Esophagus squamous epithelium (tissue), 5 donors: ENCODE data around the gene FRK. TPM values are rescaled to one million over a fixed set of nuclear protein-coding genes. Genes with fewer than 3 reads are reported as not detected.

Experiments used
- DNase-seq: peaks from one replicate; lab custom pipeline; 2025; lab: John Stamatoyannopoulos, UW
- H3K27ac ChIP-seq, 4 donors: fragments of 200-600 bp; sonication (generic); one replicate each; pipeline ENCODE4 v1.5.1; 2016 to 2019; ENCODE audit warnings: mild to moderate bottlenecking in 1 of 4
- H3K27me3 ChIP-seq, 4 donors: fragments of 200-600 bp; sonication (generic); 1 replicate in 3 of 4; 2 replicates in 1 of 4; pipeline versions ENCODE4 v1.5.1 to v1.6.0; 2017 to 2021; ENCODE audit warnings: antibody characterized with exemption in 1 of 4
- H3K36me3 ChIP-seq, 3 donors: fragments of 200-600 bp; sonication (generic); one replicate each; pipeline ENCODE4 v1.5.1; 2016 to 2019
- H3K4me1 ChIP-seq, 3 donors: fragments of 200-600 bp; sonication (generic); one replicate each; pipeline ENCODE4 v1.5.1; 2017 to 2019
- H3K4me3 ChIP-seq, 4 donors: fragments of 200-600 bp; sonication (generic); 1 replicate in 3 of 4; 2 replicates in 1 of 4; pipeline ENCODE4 v1.5.1; 2016 to 2019; ENCODE audit warnings: mild to moderate bottlenecking in 2 of 4, moderate library complexity in 1 of 4
- H3K9me3 ChIP-seq, 3 donors: fragments of 200-600 bp; sonication (generic); one replicate each; pipeline ENCODE4 v1.5.1; 2016 to 2019
- POLR2A ChIP-seq, 4 donors: fragments of 450-650 bp; IDR thresholded peaks; one replicate each; pipeline ENCODE4 v1.6.1; 2017; ENCODE audit warnings: antibody characterized with exemption in 4 of 4, mild to moderate bottlenecking in 4 of 4, moderate library complexity in 3 of 4
- WGBS, 2 donors: methylation state at CpG; one replicate each; pipeline ENCODE4 v1.1.5; 2018; 5-methylcytosine and 5-hydroxymethylcytosine counted together
- intact Hi-C: fragments of 100-400 bp; cut with DNase I; formaldehyde crosslinking; loops from one replicate; pipeline ENCODE4 v1.15.0; 2022
- total RNA-seq, 4 donors: library from RNA; depleted of rRNA; stranded (reverse); fragments of >200 nt; gene quantifications; one replicate each; pipeline ENCODE4 v1.1.0, GENCODE V29; 2016
- TF ChIP-seq, protein P1 (sequence below), 6 experiments: fragments of 450-650 bp in 4 of 6; fragments of 200-600 bp in 2 of 6; sonication (generic) in 2 of 6; IDR thresholded peaks; one replicate each; pipeline ENCODE4 v1.5.1; 2016 to 2019; ENCODE audit warnings: antibody characterized with exemption in 6 of 6, mild to moderate bottlenecking in 4 of 6, moderate library complexity in 4 of 6
- donor health status: DM: yes; HTN: yes; CAD: no.

FRK gene
- total RNA-seq, 4 donors from 2014 or later, result 5.0 to 12.1 (median 10.0) TPM

DNA sequence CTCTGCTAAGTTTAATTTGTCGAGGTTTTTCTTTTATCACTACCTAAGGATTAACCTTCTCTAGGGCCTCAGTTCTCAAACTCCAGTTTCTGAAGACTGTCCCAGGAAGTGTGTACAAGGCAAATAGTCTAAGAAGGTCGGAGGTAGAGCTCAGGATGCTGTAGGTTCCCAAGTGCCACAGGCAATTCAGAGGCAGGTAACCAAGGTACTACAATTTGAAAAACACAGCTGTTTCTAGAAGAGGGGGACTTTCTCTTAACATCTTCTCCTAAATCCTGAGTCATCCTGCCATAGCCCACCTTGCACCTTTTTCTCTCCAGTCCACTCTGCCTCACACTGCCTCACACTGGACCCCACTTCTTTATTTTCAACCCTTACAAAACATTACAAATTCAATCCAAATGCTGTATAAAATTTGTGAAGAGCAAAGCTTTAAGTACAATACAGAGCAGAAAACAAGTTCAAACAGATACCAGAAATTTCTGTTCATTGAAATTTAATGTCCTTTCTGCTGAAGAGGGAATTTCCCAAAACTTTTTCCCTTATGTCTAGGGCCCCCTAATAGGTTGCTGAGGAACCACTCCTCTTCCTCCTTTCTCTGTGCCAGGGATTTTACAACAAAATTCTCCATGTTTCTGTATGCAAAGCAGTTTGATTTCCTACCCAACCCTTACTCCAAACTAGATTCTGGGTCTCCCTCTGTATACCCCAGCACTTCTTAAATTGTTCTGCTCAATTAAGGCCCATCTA is 43.0 kb downstream of the FRK start:
- Histone ChIP-seq H3K9me3 (no peaks in the 10 kb centered on the region), H3K36me3 (no peaks in the 10 kb centered on the region), H3K4me3 (no peak overlapping the region), H3K27ac (peak overlapping the region; percentile 36 to 54 (median 44)), H3K27me3 (no peaks in the 10 kb centered on the region), H3K4me1 (peaks cover 10 to 39% (median 20%) of the 10 kb centered on the region in 3 donors)
- no peak for TF ChIP-seq POLR2A (IDR thresholded peaks at IDR 0.05)
- TF ChIP-seq, protein P1, sequence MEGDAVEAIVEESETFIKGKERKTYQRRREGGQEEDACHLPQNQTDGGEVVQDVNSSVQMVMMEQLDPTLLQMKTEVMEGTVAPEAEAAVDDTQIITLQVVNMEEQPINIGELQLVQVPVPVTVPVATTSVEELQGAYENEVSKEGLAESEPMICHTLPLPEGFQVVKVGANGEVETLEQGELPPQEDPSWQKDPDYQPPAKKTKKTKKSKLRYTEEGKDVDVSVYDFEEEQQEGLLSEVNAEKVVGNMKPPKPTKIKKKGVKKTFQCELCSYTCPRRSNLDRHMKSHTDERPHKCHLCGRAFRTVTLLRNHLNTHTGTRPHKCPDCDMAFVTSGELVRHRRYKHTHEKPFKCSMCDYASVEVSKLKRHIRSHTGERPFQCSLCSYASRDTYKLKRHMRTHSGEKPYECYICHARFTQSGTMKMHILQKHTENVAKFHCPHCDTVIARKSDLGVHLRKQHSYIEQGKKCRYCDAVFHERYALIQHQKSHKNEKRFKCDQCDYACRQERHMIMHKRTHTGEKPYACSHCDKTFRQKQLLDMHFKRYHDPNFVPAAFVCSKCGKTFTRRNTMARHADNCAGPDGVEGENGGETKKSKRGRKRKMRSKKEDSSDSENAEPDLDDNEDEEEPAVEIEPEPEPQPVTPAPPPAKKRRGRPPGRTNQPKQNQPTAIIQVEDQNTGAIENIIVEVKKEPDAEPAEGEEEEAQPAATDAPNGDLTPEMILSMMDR (IDR thresholded peaks at IDR 0.05), result no peak
- WGBS, 2 donors, result 25 to 32% methylated on average over 2 of the region's 2 CpGs
- intact Hi-C loops, result no loop called here
- no peak for DNase-seq

DNA sequence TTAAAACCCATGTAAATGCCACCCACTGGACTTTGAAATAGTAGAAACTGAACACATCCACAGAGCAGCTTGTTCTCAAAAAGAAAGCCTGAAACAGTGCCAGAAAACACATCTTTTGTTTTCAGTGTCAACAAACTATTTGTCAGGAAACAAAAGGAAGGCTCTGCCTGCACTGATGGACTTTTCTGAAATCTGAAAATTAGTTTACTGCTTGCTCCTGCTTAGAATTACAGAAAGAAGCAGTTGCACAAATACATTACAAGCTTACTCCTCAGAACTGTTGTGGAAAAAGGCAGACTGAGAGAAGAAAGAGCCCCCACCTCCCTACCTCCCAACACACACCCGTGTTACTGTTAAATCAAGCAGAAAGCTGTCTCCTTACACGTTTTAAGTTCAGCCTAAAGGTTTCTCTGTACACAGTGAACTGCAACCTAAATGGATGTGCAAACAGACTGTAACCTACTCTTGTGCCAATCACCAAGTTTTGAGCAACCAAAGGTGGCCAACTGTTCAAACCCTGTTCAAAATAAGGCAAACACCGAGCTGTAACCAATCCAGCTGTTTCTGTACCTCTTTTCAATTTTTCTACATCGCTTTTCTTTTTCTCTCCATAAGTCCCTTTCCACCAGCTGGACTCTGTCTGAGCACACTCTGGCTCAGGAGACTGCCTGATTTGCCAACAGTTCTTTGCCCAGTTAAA is 43.7 kb downstream of the FRK start:
- intact Hi-C loops, result no loop called here
- WGBS, 2 donors, result 13 to 25% methylated on average over 4 of the region's 4 CpGs
- Histone ChIP-seq H3K4me1 (peaks cover 10 to 43% (median 20%) of the 10 kb centered on the region in 3 donors), H3K36me3 (no peaks in the 10 kb centered on the region), H3K9me3 (no peaks in the 10 kb centered on the region), H3K4me3 (no peak overlapping the region), H3K27me3 (no peaks in the 10 kb centered on the region), H3K27ac (peak overlapping the region; percentile 12 to 54 (median 42))
- TF ChIP-seq, protein P1 (IDR thresholded peaks at IDR 0.05), result no peak
- TF ChIP-seq POLR2A (IDR thresholded peaks at IDR 0.05), result no peak
- DNase-seq, result no peak

DNA sequence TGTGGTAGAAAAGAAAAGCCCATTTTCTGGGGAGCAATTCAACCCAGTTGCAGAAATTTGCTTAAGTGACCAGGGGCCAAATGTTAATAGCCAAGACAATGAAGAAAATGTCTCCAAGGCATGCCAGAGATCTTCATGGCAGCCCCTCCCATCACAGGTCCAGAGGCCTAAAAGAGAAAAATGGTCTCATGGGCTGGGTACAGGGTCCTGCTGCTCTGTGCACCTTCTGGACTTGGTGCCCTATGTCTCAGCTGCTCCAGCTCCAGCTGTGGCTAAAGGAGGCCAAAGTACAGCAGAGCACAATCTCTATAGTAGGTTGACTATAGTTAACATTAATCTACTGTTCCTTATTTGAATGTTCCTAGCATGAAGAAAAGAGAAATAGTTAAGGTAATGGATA is 44.7 kb downstream of the FRK start:
- TF ChIP-seq, protein P1 (IDR thresholded peaks at IDR 0.05), result no peak
- TF ChIP-seq POLR2A (IDR thresholded peaks at IDR 0.05), result no peak
- Histone ChIP-seq H3K4me3 (no peak overlapping the region), H3K27ac (no peak overlapping the region), H3K4me1 (peaks cover 10 to 53% (median 20%) of the 10 kb centered on the region in 3 donors), H3K36me3 (no peaks in the 10 kb centered on the region), H3K9me3 (no peaks in the 10 kb centered on the region), H3K27me3 (no peaks in the 10 kb centered on the region)
- no peak for DNase-seq
- intact Hi-C loops, result no loop called here

DNA sequence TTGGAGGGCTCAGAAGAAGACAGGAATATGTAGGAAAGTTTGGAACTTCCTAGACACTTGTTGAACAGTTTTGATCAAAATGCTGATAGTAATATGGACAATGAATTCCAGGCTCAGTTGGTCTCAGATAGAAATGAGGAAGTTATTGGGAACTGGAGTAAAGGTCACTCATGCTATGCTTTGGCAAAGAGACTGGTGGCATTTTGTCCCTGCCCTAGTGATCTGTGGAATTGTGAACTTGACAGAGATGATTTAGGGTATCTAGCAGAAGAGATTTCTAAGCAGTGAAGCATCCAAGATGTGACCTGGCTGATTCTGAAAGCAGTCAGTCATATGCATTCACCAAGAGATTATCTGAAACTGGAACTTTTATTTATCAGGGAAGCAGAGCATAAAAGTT is 45.1 kb downstream of the FRK start:
- DNase-seq, result no peak
- no peaks in the 10 kb centered on the region for H3K9me3 ChIP-seq
- no peak overlapping the region for H3K4me3 ChIP-seq
- TF ChIP-seq POLR2A (IDR thresholded peaks at IDR 0.05), result no peak
- TF ChIP-seq, protein P1 (IDR thresholded peaks at IDR 0.05), result no peak
- peaks cover 10 to 57% (median 20%) of the 10 kb centered on the region in 3 donors for H3K4me1 ChIP-seq
- H3K36me3 ChIP-seq, result no peaks in the 10 kb centered on the region
- no peaks in the 10 kb centered on the region for H3K27me3 ChIP-seq
- intact Hi-C loops, result no loop called here
- no peak overlapping the region for H3K27ac ChIP-seq

DNA sequence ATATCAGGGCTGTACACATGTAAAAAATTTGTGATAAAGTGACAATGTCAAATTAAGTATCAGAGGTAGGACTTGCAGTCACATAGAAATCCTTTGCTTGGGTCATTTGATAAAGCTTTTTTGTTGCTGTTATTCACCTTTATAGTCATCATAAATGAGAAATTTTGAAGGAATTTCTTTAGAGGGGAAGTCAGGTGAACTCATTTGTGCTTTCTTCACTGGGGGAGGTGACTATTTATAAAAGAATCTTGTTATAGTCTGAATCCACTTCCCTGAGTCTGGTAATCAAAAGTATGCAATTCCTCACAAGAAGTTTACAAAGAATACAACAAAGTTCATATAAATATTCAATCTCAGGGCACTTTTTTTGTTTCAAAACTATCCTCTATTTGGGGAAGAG is 47.7 kb downstream of the FRK start:
- Histone ChIP-seq H3K36me3 (no peaks in the 10 kb centered on the region), H3K4me1 (peaks cover 9 to 58% (median 20%) of the 10 kb centered on the region in 3 donors), H3K27ac (no peak overlapping the region), H3K4me3 (no peak overlapping the region), H3K9me3 (no peaks in the 10 kb centered on the region), H3K27me3 (no peaks in the 10 kb centered on the region)
- no peak for DNase-seq
- intact Hi-C loops, result loop anchor here (5.0 kb wide), 1 partner anchor 89 kb away; the partner anchor contains the start of gene NT5DC1
- TF ChIP-seq, protein P1 (IDR thresholded peaks at IDR 0.05), result no peak
- TF ChIP-seq POLR2A (IDR thresholded peaks at IDR 0.05), result no peak
